Adrenal gland (tissue), 5 donors: ENCODE data around the gene THBS4.

Experiments used
- CTCF ChIP-seq, 6 experiments: fragments of 450-650 bp in 4 of 6; fragments of 200-600 bp in 2 of 6; sonication (generic) in 1 of 6; IDR thresholded peaks; 1 replicate in 5 of 6; 2 replicates in 1 of 6; pipeline versions ENCODE4 v1.5.1 to v1.8.0; 2016 to 2021; ENCODE audit warnings: antibody characterized with exemption in 6 of 6, mild to moderate bottlenecking in 2 of 6, moderate library complexity in 1 of 6
- POLR2A ChIP-seq, 2 donors: fragments of 450-650 bp; IDR thresholded peaks; one replicate each; pipeline ENCODE4 v1.6.1; 2017; ENCODE audit warnings: antibody characterized with exemption in 2 of 2, mild to moderate bottlenecking in 2 of 2, moderate library complexity in 1 of 2
- donor health status: DM: no; HTN: no; CAD: no.

- TF ChIP-seq POLR2A (IDR thresholded peaks at IDR 0.05) (no peak), CTCF (IDR thresholded peaks at IDR 0.05) (no peak)
These were observed 93.0 kb downstream of the THBS4 start for GRCh38 chr5:80128141-80128540.
